ENCODE data around the gene ANXA6. TPM values are rescaled to one million over a fixed set of nuclear protein-coding genes. Genes with fewer than 3 reads are reported as not detected.
A peak's percentile ranks its signal among the peaks of the same experiment; 100 is the strongest.

The ANXA6 gene
- polyA plus RNA-seq, 1 of the 3 experiments (the other 2 are of a cell fraction) = 87.5 TPM

DNA sequence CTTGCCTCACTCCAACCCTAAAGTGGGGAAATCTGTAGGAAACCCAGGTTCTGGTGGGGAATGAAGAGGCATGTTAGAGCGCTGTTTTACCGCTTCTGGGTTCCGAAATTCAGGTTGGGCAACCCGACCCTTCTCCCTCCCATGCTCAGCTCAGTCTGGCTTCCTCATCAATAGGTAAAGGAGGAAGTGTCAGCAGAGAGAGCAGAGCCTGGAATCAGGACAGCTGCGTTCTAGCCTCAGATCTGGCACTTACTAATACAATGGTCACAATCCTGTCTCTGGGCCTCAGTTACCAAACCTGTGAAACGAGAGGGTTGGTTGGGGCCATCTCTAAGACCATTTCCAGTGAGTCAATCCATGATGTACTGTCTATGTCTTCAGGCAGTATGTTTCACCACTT, 60.5 kb downstream of the ANXA6 start (continued):
- TF ChIP-seq, protein P1, sequence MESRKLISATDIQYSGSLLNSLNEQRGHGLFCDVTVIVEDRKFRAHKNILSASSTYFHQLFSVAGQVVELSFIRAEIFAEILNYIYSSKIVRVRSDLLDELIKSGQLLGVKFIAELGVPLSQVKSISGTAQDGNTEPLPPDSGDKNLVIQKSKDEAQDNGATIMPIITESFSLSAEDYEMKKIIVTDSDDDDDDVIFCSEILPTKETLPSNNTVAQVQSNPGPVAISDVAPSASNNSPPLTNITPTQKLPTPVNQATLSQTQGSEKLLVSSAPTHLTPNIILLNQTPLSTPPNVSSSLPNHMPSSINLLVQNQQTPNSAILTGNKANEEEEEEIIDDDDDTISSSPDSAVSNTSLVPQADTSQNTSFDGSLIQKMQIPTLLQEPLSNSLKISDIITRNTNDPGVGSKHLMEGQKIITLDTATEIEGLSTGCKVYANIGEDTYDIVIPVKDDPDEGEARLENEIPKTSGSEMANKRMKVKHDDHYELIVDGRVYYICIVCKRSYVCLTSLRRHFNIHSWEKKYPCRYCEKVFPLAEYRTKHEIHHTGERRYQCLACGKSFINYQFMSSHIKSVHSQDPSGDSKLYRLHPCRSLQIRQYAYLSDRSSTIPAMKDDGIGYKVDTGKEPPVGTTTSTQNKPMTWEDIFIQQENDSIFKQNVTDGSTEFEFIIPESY (IDR thresholded peaks at IDR 0.05; ENCODE audit: borderline replicate concordance, low read depth) = no peak

DNA sequence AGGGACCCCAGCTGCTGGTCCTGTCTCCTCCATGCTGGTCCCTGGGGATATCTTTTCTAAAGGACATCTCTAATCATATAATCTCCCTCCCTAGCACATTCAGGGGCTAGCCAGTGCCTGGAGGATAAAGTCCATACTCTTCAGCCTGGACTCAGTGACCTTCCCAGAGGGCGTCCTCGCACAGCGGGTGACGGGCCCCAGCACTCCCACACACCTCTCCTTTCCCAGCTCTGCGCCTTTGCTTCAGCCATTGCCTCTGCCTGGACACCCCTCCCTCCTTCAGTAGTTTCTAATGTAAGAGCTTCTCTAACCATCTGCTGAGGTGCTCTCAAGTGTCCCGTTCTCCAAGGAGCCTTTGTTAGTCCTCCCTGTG, 61.6 kb downstream of the ANXA6 start:
- WGBS (ENCODE audit: low lambda C conversion rate) = 97% methylated on average over 6 of the region's 6 CpGs
- Histone ChIP-seq H3K4me1 (ENCODE audit: control insufficient read depth in 1 of 2, insufficient read depth in 2 of 2, low read depth in 1 of 2, low read length in 1 of 2) (peaks cover 12 to 23% of the 10 kb centered on the region in 2 experiments; a peak in 3 of 4 replicates), H3K9ac (no peak overlapping the region), H3F3A (replicated peaks; ENCODE audit: insufficient read depth) (peaks cover 21% of the 10 kb centered on the region), H2AFZ (ENCODE audit: low read depth) (no peak overlapping the region), H3K9me3 (no peaks in the 10 kb centered on the region), H3K9me2 (no peaks in the 10 kb centered on the region), H4K20me1 (ENCODE audit: insufficient read depth) (no peaks in the 10 kb centered on the region), H3K4me2 (no peak overlapping the region), H3K4me3 (ENCODE audit: low read depth in 2 of 2, low read length in 1 of 2) (no peak overlapping the region), H3K79me2 (ENCODE audit: insufficient read depth) (no peaks in the 10 kb centered on the region), H3K27me3 (ENCODE audit: insufficient read depth) (no peaks in the 10 kb centered on the region), H3K36me3 (replicated peaks in 1 of 2; ENCODE audit: control insufficient read depth in 1 of 2, insufficient read depth in 2 of 2, low read length in 1 of 2) (no peaks in the 10 kb centered on the region), H3K27ac (ENCODE audit: low read depth in 2 of 2, low read length in 1 of 2) (no peak overlapping the region; a peak in 1 of 4 replicates)
- POLR2A ChIA-PET = interaction anchor here (1.0 kb wide), 1 partner anchor 14 kb away, joined by 4 read pairs; no protein-coding TSS in a partner anchor
- DNase-seq = no peak
- CTCF ChIA-PET = interaction anchor here (1.8 to 2.0 kb wide), 3 partner anchors 19 to 48 kb away, joined by 6 to 19 read pairs (median 8); no protein-coding TSS in a partner anchor
- no peak for TF ChIP-seq SMC3 (IDR thresholded peaks at IDR 0.05; ENCODE audit: low read depth, low read length)

DNA sequence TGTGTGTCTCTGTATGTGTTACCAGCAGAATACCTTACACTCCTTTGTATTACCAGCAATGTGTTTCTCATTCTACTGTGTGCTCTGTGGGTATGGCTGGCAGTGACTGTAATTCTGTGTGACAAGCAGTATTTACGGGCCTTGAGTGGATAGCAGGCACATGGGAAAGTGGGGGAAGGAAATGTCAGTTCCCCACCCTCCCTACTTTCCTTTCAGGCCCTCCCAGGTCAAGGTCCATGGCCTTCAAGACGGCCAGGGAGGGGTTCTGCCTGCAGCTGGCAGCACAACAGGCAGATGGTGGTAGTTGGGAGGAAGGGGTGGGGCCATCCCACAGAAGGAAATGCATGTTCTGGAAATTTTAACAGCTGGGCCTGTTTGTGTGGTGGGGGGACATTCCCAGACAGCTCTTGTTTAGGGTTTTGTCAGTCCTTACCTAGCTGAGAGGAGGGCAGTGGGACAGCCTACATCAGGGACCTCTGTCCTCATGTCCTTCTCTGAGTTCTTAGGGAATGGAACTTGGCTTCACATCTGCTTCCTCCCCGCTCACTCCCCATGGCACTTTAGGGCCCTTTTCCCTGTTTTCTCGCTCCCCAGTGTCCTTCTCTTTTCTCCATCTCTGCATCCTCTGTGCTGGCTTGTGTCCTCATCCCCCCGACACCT, 62.1 kb downstream of the ANXA6 start:
- Histone ChIP-seq H3K27ac (ENCODE audit: low read depth in 2 of 2, low read length in 1 of 2) (no peak overlapping the region; a peak in 1 of 4 replicates), H2AFZ (ENCODE audit: low read depth) (no peak overlapping the region), H3K9ac (no peak overlapping the region), H3F3A (replicated peaks; ENCODE audit: insufficient read depth) (peaks cover 21% of the 10 kb centered on the region), H3K9me3 (no peaks in the 10 kb centered on the region), H3K4me2 (no peak overlapping the region), H4K20me1 (ENCODE audit: insufficient read depth) (no peaks in the 10 kb centered on the region), H3K4me3 (ENCODE audit: low read depth in 2 of 2, low read length in 1 of 2) (no peak overlapping the region), H3K79me2 (ENCODE audit: insufficient read depth) (no peaks in the 10 kb centered on the region), H3K36me3 (replicated peaks in 1 of 2; ENCODE audit: control insufficient read depth in 1 of 2, insufficient read depth in 2 of 2, low read length in 1 of 2) (no peaks in the 10 kb centered on the region), H3K27me3 (ENCODE audit: insufficient read depth) (no peaks in the 10 kb centered on the region), H3K9me2 (no peaks in the 10 kb centered on the region), H3K4me1 (ENCODE audit: control insufficient read depth in 1 of 2, insufficient read depth in 2 of 2, low read depth in 1 of 2, low read length in 1 of 2) (peaks cover 12 to 23% of the 10 kb centered on the region in 2 experiments; a peak in 3 of 4 replicates)
- ChIA-PET CTCF (interaction anchor here (1.0 to 2.0 kb wide), 4 partner anchors 13 to 47 kb away, joined by 3 to 19 read pairs (median 7); no protein-coding TSS in a partner anchor), POLR2A (interaction anchor here (1.0 kb wide), 1 partner anchor 14 kb away, joined by 4 read pairs; no protein-coding TSS in a partner anchor)
- TF ChIP-seq SIN3A (IDR thresholded peaks at IDR 0.05; ENCODE audit: borderline replicate concordance, low read depth, low read length) = no peak
- TF ChIP-seq, protein P2, sequence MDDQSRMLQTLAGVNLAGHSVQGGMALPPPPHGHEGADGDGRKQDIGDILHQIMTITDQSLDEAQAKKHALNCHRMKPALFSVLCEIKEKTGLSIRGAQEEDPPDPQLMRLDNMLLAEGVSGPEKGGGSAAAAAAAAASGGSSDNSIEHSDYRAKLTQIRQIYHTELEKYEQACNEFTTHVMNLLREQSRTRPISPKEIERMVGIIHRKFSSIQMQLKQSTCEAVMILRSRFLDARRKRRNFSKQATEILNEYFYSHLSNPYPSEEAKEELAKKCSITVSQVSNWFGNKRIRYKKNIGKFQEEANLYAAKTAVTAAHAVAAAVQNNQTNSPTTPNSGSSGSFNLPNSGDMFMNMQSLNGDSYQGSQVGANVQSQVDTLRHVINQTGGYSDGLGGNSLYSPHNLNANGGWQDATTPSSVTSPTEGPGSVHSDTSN (IDR thresholded peaks at IDR 0.05) = peak; percentile 61
- TF ChIP-seq GATA2 (CRISPR knock-in tag; IDR thresholded peaks at IDR 0.05) = no peak
- no peak for TF ChIP-seq FOXM1 (IDR thresholded peaks at IDR 0.05; ENCODE audit: low read depth)
- no peak for TF ChIP-seq NFIC (IDR thresholded peaks at IDR 0.05; ENCODE audit: borderline replicate concordance)
- TF ChIP-seq POLR2AphosphoS5 (IDR thresholded peaks at IDR 0.05; ENCODE audit: low read depth, low read length) = peak; percentile 18; the same call in 1 of the 2 replicates
- TF ChIP-seq, protein P3, sequence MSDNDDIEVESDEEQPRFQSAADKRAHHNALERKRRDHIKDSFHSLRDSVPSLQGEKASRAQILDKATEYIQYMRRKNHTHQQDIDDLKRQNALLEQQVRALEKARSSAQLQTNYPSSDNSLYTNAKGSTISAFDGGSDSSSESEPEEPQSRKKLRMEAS (IDR thresholded peaks at IDR 0.05; ENCODE audit: low read depth) = no peak
- TF ChIP-seq FOSL2 (IDR thresholded peaks at IDR 0.05; ENCODE audit: borderline replicate concordance, low read depth) = no peak
- TF ChIP-seq RXRA (IDR thresholded peaks at IDR 0.05; ENCODE audit: borderline replicate concordance, low read depth) = no peak
- TF ChIP-seq TCF12 (IDR thresholded peaks at IDR 0.05) = peak; percentile 22; the same call in 1 of the 2 replicates
- TF ChIP-seq ELF1 (IDR thresholded peaks at IDR 0.05) = no peak
- TF ChIP-seq, protein P4, sequence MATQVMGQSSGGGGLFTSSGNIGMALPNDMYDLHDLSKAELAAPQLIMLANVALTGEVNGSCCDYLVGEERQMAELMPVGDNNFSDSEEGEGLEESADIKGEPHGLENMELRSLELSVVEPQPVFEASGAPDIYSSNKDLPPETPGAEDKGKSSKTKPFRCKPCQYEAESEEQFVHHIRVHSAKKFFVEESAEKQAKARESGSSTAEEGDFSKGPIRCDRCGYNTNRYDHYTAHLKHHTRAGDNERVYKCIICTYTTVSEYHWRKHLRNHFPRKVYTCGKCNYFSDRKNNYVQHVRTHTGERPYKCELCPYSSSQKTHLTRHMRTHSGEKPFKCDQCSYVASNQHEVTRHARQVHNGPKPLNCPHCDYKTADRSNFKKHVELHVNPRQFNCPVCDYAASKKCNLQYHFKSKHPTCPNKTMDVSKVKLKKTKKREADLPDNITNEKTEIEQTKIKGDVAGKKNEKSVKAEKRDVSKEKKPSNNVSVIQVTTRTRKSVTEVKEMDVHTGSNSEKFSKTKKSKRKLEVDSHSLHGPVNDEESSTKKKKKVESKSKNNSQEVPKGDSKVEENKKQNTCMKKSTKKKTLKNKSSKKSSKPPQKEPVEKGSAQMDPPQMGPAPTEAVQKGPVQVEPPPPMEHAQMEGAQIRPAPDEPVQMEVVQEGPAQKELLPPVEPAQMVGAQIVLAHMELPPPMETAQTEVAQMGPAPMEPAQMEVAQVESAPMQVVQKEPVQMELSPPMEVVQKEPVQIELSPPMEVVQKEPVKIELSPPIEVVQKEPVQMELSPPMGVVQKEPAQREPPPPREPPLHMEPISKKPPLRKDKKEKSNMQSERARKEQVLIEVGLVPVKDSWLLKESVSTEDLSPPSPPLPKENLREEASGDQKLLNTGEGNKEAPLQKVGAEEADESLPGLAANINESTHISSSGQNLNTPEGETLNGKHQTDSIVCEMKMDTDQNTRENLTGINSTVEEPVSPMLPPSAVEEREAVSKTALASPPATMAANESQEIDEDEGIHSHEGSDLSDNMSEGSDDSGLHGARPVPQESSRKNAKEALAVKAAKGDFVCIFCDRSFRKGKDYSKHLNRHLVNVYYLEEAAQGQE (IDR thresholded peaks at IDR 0.05; ENCODE audit: low read depth, low read length) = no peak
- TF ChIP-seq TAF1 (IDR thresholded peaks at IDR 0.05; ENCODE audit: borderline replicate concordance, low read depth, low read length) = no peak
- TF ChIP-seq FOXJ3 (CRISPR knock-in tag; IDR thresholded peaks at IDR 0.05) = no peak
- no peak for TF ChIP-seq RCOR1 (IDR thresholded peaks at IDR 0.05; ENCODE audit: low read length)
- TF ChIP-seq JUND (IDR thresholded peaks at IDR 0.05) = no peak
- TF ChIP-seq EZH2phosphoT487 (IDR thresholded peaks at IDR 0.05; ENCODE audit: borderline replicate concordance, low read depth) = no peak
- WGBS (ENCODE audit: low lambda C conversion rate) = 70% methylated on average over 5 of the region's 5 CpGs
- peak; percentile 36 for DNase-seq

All from SK-N-SH (cell line).